Epidermal melanocyte (primary cell): ENCODE results near the gene DNAJC15.
A peak's percentile ranks its signal among the peaks of the same experiment; 100 is the strongest.
"Not testable (repeated sequence)": the region's sequence is repeated elsewhere in the genome, so short reads cannot be mapped to it uniquely, and the experiment has no call there.

ENCODE experiments used
- DNase-seq: peaks from one replicate; pipeline ENCODE4 v3.0.0; 2011; ENCODE audit warnings: low spot score; ENCODE audit not compliant: insufficient read length

Gene DNAJC15

DNA sequence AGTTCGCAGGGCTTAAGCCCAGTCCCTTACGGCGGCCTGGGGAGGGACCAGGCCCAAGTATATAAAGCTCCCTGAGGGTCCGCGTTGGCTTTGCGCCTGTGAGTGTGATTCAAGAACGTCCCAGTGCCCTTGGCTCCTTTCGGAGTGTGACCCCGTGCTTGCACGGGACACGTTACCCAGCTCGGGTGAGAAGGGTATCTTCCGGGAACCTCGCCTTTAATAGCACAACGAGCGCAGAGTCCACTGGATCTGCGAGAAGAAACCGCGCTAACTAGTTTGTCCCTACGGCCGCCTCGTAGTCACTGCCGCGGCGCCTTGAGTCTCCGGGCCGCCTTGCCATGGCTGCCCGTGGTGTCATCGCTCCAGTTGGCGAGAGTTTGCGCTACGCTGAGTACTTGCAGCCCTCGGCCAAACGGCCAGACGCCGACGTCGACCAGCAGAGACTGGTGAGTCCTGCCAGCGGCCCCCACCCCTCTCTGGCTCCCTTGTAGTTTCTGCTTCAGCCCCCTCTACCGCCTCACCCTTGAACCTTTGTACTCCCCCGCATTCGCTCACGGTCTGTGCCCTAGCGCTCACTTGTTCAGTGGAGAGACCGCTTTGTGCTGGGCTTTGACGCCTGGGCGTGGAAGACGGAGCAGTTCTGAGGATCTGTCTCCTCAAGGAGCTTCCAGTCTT lies at the start of gene DNAJC15:
TSS of gene DNAJC15 (plus strand) at position 298 of the 675 bp plus-strand sequence. CDS start at position 339, 41 bp downstream.
- DNase-seq: peak; percentile 34

DNA sequence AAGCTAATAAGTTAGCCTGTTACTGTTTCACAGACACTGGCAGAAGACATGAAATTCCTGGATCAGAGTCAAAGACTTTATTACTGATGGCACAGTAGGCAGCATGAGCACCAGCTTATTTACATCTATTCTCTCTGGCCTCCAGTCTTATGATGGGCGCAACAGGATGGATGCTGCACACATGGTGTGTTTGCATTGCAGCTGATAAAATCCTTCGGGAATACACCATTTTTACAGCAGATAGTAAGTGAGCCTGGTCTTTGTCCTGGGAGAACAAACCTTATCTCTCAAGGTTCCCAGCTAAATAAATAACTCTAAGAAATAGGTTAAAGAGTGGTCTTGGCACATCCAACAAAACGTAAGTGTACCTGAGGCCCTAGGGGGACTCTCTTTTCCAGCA lies 47.3 kb upstream of the DNAJC15 start:
- no peak for DNase-seq

DNA sequence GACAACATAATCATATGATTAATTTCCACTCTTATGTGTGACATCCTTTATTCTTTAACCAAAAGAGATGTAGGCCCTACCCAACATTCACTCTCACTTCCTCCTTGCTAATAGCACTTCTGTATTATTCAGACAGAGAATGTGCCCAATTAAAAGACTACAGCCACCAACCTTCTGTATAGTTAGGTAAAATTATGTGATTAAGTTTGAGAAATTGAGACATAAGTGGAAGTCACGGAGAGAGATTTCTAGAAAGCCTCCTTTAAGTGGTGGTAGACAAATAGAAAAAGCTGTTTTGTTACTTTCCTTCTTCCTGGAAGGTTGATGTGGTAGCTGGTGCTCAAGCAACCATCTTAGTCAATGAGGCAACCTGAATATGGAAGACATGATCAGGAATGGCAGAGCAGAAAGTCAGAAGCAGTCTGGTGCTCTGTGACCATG lies 46.1 kb upstream of the DNAJC15 start:
- no peak for DNase-seq

DNA sequence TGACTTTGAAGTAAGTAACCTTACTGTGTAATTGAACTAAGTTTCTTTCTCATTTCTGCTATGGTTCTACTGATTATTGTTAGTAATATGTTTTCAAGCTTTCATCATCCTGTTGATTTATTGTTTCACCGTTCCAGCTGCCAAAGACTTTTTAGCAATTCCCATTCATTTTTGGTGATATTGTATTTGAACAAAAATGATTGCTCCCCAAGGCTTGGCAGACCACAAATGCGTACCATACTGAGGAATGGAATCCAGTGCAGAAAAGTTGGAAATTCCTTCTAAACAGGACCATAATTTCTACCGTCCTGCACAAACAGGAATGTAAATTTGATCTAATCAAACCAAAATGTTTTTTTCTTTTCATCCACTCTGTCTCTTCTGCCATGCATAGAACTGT lies 42.1 kb upstream of the DNAJC15 start:
- peak; percentile 21 for DNase-seq

DNA sequence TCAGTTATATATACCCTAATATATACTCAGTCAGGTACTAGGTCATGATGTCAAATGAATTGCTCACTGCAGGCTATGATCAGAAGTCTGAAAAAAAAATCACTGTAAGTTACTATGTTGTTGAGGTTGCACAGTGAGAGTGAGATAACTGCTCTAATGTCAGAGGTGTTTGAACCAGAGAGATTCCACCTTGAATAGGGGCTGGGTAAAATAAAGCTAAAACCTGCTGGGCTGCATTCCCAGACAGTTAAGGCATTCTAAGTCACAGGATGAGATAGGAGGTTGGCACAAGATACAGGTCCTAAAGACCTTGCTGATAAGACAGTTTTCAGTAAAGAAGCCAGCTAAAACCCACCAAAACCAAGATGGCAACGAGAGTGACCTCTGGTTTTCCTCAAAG lies 41.5 kb upstream of the DNAJC15 start:
- no peak for DNase-seq

DNA sequence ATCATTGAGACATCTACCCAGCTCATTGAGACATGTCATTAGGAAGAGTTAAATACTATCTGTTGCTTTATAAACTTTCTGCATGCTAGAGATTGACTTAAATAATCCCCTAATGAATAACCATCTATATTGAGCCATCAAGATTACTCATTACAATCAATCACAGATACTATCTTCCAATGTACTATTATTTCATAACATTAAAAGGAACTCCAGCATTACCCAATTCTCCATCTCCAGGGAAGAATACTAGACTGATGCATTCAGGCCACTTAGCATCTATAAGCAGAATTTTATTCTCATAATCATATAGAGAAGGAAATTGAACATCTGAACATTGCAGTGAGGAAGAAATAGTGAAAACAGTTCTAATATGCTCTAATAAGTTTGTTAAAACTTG lies 39.4 kb upstream of the DNAJC15 start:
- DNase-seq: no peak

DNA sequence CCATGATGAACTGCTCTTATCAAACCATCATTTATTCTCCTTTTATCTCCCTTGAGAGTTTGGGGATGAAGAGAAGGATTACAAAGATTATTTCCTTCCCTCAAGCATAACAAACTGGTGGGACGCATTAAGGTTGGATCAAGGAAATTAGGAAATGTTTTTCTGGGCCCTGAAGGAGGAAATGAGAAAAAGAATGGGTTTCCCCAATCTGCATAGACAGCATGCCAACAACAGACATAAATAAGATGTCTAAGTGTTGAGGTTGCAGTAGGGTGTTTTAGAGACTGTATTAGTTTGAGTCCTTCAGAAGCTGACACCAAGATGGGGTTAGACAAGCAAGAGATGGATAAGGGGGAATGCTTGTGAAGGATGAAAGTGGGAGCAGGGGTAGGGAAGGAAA lies 38.7 kb upstream of the DNAJC15 start:
- DNase-seq: no peak

DNA sequence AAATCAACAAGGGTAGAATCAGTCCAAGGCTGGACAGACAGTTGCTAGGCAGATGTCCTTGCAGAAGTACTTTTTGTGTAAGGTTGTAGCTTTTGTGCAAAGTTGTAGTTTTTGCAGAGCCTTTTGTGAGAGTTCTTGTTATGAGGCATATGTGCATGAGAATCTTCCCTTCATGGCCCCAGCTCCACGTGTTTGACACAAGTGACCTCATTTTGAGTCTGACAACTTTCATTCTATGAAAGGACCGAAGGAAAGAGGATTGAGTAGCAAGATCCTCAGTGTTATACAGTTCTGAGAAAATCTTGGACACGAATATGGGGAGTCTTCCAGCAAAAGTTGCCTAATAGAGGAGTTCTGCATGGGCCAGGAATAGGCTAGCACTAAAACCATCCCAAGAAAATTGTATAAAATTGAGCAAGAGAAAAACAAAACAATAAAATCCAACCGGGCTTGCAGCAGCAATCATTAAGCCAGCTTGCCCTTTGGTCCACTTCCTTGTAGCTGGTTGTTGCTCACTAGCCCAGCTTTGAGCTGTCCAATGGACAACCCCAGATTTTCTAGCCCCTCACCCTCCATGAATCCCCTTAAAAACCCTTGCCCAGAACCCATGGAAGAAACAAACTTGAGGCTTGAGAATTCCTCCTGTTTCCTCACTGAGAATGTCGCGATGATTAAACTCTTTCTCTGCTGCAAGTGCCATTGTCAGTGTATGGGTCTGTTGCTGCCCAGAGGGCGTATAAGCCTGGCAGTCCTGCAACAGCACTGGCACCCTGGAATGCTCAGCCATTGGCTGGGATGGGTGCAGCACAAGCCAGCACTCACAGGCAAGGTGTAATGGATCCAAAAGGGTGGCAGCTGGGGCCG lies 37.8 kb upstream of the DNAJC15 start:
- peak; percentile 31 for DNase-seq

DNA sequence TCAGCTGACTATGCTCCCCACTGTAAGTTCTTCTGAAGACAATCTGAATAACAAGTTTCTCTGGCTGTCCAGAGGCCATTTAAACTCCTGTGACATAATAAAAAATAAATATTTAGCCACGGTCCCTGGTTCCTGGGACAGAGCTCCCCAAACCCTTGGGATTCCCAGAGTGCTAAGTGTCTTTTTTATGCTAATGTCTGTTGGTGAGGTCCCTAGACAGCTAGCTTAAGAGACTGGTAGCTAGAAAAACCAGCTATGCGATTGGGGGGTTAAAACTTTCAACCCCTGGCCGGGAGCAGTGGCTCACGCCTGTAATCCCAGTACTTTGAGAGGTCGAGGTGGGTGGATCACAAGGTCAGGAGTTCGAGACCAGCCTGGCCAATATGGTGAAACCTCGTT lies 37.2 kb upstream of the DNAJC15 start:
- DNase-seq: no peak

DNA sequence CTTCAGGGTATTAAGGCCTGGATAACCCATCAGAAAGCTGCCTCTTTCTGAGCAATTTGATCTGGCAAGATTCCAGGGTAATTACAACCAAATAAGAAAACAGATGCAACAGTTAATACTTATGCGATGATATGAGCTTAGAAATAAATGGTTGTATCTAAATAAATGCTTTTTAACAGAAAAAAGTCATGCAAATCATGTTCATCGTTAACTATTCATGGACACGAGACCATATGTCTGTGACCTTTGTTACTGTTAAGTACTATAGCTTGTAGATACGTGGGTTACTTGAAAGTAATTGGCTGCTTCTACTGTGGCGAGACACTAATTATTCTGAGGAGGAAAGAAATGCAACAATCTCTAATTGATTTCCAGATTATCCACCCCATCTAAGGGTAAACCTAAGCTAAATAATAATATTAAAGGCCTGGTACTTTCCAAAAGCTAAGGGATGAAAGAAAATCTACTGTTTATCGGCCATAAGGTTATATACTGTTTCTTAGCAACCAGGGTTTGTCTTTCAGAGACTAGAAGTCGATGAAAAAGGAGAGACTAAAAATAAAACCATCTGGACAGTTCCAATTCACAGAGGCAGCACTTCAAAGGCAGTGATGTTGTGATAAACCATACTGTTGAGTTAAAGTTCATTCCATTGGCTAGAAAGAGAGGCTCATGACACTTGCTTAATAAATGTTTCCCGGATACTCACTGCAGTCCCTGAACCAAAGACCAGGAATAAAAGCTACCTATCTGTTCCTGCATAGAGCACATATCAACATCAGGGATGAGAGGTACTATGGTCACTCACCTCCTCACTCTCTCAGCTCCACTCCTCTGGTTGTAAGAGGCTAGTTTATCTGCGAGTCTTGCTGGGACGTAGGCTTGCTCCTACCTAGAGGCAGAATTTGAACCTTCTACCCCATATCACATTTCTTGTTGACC lies 32.8 kb upstream of the DNAJC15 start:
- DNase-seq: no peak

DNA sequence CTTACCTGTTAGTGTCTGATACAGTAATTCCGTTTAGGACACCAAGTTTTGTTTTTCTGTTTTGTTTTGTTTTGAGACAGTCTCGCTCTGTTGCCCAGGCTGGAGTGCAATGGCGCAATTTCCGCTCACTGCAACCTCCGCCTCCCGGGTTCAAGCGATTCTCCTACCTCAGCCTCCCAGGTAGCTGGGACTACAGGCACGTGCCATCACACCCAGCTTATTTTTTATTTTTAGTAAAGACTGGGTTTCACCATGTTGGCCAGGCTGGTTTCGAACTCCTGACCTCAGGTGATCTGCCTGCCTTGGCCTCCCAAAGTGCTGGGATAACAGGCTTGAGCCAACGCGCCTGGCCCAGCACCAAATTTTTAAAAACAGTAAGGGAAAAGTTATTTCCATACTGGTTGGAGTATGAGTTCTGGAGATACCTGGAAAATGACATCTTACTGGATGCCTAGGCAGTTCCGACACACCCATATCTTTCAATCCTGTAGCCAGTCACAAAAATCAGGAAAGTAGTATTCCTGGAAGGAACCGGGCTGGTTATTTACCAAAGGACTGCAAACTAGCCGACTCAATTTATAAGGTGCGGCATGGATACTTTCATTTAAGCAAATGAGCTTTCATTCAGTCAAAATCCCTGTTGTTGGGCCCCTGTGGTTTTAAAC lies 32.0 kb upstream of the DNAJC15 start:
- not testable (repeated sequence) for DNase-seq

DNA sequence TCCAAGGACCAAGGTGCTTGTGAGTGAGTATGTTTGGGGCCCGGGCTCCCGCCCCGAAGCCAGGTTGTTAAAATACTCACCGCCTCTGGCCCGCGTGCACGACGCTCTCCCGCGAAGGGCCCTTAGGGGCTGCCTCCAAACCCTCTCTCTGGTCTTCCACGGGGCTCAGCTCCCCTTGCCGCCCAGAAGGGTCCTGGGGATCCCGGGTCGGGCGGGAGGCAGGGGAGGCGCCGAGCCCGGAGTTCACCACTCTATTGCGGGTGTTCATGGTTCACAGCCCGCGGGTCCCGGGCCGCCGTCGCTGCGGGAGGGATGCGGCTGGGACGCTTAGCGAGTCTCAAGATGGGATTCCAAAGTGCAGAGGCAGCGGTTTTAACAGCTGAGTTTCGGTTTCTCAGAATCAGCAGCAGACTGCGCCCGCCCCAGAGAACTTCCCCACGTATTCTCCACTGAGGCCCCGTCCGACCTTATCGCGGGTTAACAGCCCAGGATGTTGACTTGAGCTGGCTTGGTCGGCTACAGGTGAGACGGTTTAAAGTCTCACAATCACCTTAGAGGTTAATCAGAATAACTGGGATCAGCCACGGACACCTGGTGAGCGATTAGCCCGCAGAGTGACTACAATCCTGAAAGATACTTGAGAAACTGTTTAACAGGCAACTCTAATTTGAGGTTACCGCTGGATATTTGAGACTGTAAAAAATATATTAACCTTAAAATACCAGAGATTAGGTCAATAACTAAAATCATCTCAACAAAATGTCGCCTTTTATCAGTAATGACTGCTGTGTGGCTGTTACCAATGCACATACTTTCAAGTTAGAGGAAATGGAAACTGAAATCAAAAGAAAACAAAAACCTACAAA lies 31.3 kb upstream of the DNAJC15 start, which contains the start of gene EPSTI1:
TSS of gene EPSTI1 (minus strand) at position 344 of the 866 bp plus-strand sequence. CDS start at position 268, 76 bp downstream.
- DNase-seq: peak; percentile 22

DNA sequence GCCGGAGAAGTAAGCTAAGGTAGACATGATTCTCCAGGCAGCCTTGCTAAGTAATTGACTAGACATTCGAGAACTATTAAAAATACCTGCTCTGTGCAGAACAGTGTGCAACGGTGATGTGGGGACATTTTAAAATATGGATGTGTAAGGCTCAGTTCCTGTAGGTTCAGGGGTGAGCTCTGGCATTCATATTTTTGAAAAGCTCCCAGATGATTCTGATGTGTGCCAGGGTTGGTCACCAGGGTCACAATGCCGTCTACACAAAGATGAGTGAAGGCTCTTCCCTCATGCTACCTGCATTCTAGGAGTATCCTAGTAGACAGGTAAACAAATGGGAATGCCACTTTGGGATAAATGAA lies 30.6 kb upstream of the DNAJC15 start:
- no peak for DNase-seq

DNA sequence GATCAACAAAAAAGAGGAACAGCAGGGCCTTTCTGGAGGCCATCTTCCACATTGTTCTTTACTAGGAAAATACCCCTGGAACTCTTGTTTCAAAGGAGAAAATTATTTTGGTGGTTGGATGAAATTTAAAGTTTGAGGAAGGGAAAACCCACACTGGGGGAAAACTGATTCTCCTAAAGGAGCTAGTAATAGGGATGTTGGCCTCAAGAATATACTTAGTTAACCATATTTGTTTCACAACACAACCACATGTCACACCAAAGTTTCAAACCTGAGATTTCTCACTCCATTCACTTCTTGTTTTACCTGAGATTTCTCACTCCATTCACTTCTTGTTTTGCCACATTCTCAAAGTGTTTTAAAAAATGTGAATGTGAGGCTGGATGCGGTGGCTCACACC lies 28.5 kb upstream of the DNAJC15 start:
- no peak for DNase-seq

DNA sequence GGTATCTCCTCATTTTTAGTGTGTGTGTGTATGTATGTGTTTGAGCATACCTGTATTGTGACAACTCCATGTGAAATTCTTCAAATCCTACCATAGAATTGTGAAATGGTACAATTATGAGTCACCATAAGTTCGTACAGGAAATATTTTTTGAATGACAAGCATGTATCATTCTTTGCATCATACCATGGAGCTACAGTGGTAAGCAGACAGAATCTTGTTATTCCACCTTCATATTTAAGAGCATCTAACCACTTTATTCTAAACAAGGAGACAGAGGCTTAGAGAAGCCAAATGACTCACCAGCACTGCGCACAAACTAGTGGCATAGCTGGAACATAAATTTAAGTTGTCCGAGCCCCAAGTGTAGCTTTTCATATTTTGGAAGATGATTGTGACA lies 26.8 kb upstream of the DNAJC15 start:
- no peak for DNase-seq

DNA sequence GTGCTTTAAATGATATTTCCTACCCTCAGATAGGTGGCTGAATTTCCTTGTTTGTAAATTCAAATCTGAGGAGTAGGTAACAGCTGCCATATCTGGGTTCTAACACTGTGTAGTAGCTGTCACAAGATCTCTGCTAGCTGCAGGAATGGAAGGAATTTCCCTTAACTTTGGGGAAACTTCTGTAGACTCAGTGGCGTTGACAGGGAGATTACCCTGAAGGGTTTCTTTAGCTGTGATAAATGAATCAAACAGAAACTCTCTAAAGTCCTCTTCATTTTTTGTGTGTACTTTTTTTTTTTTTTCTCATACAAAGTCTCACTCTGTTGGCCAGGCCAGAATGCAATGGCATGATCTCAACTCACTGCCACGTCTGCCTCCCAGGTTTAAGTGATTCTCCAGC lies 26.0 kb upstream of the DNAJC15 start:
- peak; percentile 52 for DNase-seq

DNA sequence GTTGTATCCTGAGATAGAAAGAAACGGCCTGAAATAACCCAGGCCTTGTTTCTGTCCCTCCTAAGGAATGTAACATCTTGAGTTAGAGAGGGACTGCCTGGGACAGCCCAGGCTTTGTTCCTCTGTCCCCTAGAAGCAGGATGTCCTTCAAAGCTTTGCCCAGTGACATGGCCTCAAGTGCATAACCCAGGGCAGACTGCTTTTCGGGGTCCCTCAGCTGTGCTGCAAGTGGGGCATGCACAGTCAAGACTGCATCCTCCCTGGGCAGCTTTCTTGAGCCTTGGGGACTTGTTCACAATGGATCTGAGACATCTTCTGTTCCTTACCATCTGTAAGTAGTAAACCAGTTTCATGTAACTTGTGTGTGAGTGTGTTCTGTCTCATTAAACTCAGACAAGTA lies 23.9 kb upstream of the DNAJC15 start:
- DNase-seq: no peak

DNA sequence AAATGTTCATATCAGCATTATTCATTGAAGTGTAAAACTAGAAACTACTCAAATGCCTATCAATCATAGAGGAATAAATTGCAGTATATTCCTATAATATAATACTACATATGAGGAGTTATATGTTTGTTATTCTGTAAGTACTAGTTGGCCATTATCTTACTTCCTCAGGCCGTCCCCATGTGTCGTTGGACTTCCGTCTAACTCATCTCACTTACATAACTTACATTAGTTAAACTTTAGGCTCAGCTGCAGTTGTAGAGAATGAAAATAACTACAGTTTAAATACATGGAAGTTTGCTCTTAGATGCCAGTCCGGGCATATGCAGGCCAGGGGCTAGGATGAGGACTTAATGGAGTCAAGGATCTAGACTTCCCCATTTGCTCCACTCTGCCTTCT lies 22.7 kb upstream of the DNAJC15 start:
- no peak for DNase-seq

DNA sequence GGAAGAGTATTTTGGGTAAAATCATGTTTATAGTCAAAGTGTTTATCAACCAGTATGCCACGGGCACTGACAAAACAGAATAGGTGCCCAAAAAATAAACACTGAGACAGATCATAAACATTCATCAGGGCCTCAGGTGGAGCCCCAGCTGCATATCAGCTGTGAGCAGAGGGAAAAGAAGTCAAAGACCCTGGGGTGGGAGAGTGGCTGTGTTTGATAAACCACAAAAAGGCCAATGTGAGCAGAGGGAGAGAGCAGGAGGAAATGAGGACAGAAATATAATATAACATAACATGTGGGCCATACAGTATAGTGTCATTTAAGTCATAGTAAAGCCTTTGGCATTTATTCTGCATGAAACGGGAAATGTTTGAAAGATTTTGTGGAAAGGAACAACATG lies 21.4 kb upstream of the DNAJC15 start:
- no peak for DNase-seq

DNA sequence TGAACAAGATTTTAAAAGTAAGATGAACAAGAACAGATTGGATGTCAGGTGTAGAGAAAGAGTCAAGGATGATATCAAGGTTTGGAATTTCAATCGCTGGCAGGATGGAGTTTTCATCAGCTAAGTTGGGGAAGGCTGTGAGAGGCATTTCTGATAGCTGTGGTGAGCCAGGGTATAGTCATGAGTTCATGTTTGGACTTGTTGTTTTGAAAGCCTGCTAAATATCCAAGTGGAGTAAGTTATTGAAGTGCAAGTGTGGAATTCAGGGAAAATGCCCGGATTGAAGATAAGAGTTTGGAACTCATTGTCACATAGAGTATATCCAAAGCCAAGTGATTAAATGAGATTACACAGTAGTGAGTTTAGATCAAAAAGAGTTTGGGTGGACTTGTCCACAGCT lies 20.4 kb upstream of the DNAJC15 start:
- DNase-seq: no peak
